Medulla oblongata (tissue), 1 donor: ENCODE results near the gene PITPNM3.
"Not testable (repeated sequence)": the region's sequence is repeated elsewhere in the genome, so short reads cannot be mapped to it uniquely, and the experiment has no call there.

Experiments
- DNase-seq: peaks from one replicate; pipeline ENCODE4 v3.0.0-alpha.2; 2015; ENCODE audit errors: extremely low spot score

Gene PITPNM3

GRCh38 chr17:6574687-6575595 is 18.6 kb upstream of the PITPNM3 start:
- peak; percentile 70 for DNase-seq

- DNase-seq = no peak
Observed at GRCh38 chr17:6573982-6574686, 17.8 kb upstream of the PITPNM3 start.

GRCh38 chr17:6573495-6573894 is 17.1 kb upstream of the PITPNM3 start:
- not testable (repeated sequence) for DNase-seq

GRCh38 chr17:6572972-6573370 is 16.6 kb upstream of the PITPNM3 start:
- no peak for DNase-seq

- DNase-seq = no peak
Observed at GRCh38 chr17:6571452-6571781, 15.1 kb upstream of the PITPNM3 start.

GRCh38 chr17:6570731-6571451 is 14.5 kb upstream of the PITPNM3 start:
- no peak for DNase-seq

GRCh38 chr17:6569370-6570285 is 13.3 kb upstream of the PITPNM3 start:
- DNase-seq = no peak

- no peak for DNase-seq
Observed at GRCh38 chr17:6568184-6568758, 11.9 kb upstream of the PITPNM3 start.

- no peak for DNase-seq
Observed at GRCh38 chr17:6567528-6568183, 11.3 kb upstream of the PITPNM3 start.

- no peak for DNase-seq
Observed at GRCh38 chr17:6561446-6561845, 5.1 kb upstream of the PITPNM3 start.

GRCh38 chr17:6560496-6560895 is 4.1 kb upstream of the PITPNM3 start:
- DNase-seq = no peak

- DNase-seq = no peak
Observed at GRCh38 chr17:6559753-6560215, 3.4 kb upstream of the PITPNM3 start.

- DNase-seq = no peak
Observed at GRCh38 chr17:6558932-6559752, 2.8 kb upstream of the PITPNM3 start.

- no peak for DNase-seq
Observed at GRCh38 chr17:6558276-6558675, 1.9 kb upstream of the PITPNM3 start.

- DNase-seq = no peak
Observed at GRCh38 chr17:6557040-6557438, 684 bp upstream of the PITPNM3 start.

- no peak for DNase-seq
Observed at GRCh38 chr17:6555331-6556120, 829 bp downstream of the PITPNM3 start.

- no peak for DNase-seq
Observed at GRCh38 chr17:6554871-6555330, 1.5 kb downstream of the PITPNM3 start.

GRCh38 chr17:6554342-6554741 is 2.0 kb downstream of the PITPNM3 start:
- no peak for DNase-seq
